Measurements from ENCODE around the gene TNXB. TPM values are rescaled to one million over a fixed set of nuclear protein-coding genes. Genes with fewer than 3 reads are reported as not detected.

The TNXB gene
- total RNA-seq, 1 donor from 2014 or later = 2.4 TPM

GRCh38 chr6:32152769-32153563 is 43.8 kb upstream of the TNXB start:
- Histone ChIP-seq H3K27me3 (ENCODE audit: control insufficient read depth, insufficient read depth, low read length) (no peaks in the 10 kb centered on the region), H3K36me3 (ENCODE audit: control insufficient read depth, insufficient read depth, low read length) (peaks cover 6% of the 10 kb centered on the region), H3K4me3 (ENCODE audit: low read depth, low read length) (peak overlapping the region; percentile 91)
- no peak for TF ChIP-seq CTCF (IDR thresholded peaks at IDR 0.05; ENCODE audit: insufficient read depth, low read length, severe bottlenecking)
- FAIRE-seq = no peak
- peak; percentile 47 for DNase-seq (ENCODE audit: low read depth)

GRCh38 chr6:32151863-32152768 is 43.0 kb upstream of the TNXB start, which contains the start of gene PRRT1:
Gene PRRT1, minus strand, starts transcription at chr6:32151939. Its CDS starts 112 bp downstream, at chr6:32151827.
- no peak for TF ChIP-seq CTCF (IDR thresholded peaks at IDR 0.05; ENCODE audit: insufficient read depth, low read length, severe bottlenecking)
- Histone ChIP-seq H3K36me3 (ENCODE audit: control insufficient read depth, insufficient read depth, low read length) (peaks cover 3% of the 10 kb centered on the region), H3K4me3 (ENCODE audit: low read depth, low read length) (peak within 1 kb of the TSS; percentile 91), H3K27me3 (ENCODE audit: control insufficient read depth, insufficient read depth, low read length) (no peaks in the 10 kb centered on the region)
- DNase-seq (ENCODE audit: low read depth) (no peak), FAIRE-seq (no peak)

DNA sequence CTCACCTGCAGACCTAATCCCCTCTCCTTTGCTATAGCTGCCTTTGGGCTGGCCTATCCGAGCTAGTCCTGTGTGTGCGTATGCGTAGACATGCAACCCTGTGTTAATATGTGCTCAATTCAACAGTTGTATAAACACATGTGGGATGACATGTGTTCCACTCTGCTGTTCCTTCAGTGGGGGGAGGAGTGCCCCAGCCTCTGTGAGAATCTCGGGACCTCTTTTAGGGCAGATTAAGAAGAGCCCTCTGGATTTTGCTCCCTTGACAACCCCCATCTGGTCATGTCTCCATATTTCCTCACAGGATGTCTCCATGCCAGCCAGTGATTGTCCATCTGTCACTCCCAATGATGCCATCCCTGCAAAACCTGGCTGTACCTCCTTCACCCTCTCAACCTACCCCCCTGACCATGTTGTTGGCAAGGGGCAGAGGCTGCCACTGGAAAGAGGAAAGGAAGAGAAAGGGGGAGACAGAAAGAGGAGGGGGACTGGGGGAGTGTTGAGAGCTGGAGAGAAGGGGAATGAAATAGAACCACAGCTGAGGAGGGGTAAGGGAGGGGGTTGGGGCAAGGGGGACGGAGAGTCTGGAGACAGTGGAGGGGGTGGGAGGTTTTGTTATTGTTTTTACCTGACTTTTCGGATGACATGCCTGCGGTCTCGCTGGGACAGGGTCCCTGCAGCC is 42.2 kb upstream of the TNXB start:
- no peak for DNase-seq (ENCODE audit: low read depth)
- H3K4me3 ChIP-seq (ENCODE audit: low read depth, low read length) = no peak overlapping the region
- H3K36me3 ChIP-seq (ENCODE audit: control insufficient read depth, insufficient read depth, low read length) = peaks cover 3% of the 10 kb centered on the region
- FAIRE-seq = no peak
- H3K27me3 ChIP-seq (ENCODE audit: control insufficient read depth, insufficient read depth, low read length) = no peaks in the 10 kb centered on the region
- TF ChIP-seq CTCF (IDR thresholded peaks at IDR 0.05; ENCODE audit: insufficient read depth, low read length, severe bottlenecking) = no peak

GRCh38 chr6:32149932-32150870 is 41.1 kb upstream of the TNXB start:
- no peak overlapping the region for H3K4me3 ChIP-seq (ENCODE audit: low read depth, low read length)
- no peaks in the 10 kb centered on the region for H3K36me3 ChIP-seq (ENCODE audit: control insufficient read depth, insufficient read depth, low read length)
- H3K27me3 ChIP-seq (ENCODE audit: control insufficient read depth, insufficient read depth, low read length) = no peaks in the 10 kb centered on the region
- DNase-seq (ENCODE audit: low read depth) (no peak), FAIRE-seq (no peak)
- TF ChIP-seq CTCF (IDR thresholded peaks at IDR 0.05; ENCODE audit: insufficient read depth, low read length, severe bottlenecking) = no peak
